ENCODE results near the gene LHX3.
A peak's percentile ranks its signal among the peaks of the same experiment; 100 is the strongest.

The LHX3 gene

DNA sequence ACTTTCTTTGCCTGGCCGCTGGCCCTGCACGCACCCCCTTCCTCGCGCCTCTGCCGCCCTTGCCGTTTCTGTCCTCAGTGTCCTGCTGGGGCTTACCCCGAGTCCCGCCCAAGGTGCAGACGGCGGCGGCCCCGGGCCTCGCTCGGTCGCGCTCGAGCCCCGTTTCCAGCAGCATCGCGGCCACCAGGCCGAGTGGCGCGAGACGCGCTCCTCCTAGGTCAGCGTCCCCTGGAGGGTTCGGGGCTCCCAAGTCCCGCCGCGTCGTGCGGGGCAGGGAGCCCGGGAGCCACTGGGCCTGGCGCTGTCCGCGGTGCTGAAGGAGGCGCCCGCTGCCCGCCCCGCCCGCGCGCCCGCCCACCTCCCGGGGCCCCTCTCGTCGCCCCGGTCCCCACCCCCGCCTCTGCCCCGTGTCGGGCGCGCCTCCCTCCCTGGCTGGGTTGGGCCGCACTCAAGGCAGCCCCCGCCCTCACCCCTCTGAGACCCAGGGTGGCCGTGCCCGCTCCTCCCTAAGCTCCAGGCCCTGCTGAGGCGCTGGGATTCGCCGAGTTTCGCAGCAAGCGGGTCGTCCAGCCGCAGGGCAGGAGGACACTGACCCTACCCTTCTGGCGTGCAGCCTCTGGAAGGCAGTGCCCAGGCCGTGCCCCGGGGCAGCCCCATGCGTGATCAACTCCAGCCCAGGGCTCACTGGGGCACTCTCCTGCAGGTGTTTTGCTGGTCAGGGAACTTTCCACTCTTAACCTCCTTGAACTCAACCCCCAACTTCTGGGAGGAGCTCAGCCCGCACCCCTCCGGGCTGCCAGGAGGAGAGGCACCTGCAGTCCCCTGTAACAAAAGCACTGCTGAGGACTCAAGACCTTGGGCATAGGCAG lies at the start of gene LHX3:
TSS of gene LHX3 (minus strand) at position 291 of the 869 bp plus-strand sequence. CDS start at position 175, 116 bp downstream.
- DNase-seq = no peak

DNA sequence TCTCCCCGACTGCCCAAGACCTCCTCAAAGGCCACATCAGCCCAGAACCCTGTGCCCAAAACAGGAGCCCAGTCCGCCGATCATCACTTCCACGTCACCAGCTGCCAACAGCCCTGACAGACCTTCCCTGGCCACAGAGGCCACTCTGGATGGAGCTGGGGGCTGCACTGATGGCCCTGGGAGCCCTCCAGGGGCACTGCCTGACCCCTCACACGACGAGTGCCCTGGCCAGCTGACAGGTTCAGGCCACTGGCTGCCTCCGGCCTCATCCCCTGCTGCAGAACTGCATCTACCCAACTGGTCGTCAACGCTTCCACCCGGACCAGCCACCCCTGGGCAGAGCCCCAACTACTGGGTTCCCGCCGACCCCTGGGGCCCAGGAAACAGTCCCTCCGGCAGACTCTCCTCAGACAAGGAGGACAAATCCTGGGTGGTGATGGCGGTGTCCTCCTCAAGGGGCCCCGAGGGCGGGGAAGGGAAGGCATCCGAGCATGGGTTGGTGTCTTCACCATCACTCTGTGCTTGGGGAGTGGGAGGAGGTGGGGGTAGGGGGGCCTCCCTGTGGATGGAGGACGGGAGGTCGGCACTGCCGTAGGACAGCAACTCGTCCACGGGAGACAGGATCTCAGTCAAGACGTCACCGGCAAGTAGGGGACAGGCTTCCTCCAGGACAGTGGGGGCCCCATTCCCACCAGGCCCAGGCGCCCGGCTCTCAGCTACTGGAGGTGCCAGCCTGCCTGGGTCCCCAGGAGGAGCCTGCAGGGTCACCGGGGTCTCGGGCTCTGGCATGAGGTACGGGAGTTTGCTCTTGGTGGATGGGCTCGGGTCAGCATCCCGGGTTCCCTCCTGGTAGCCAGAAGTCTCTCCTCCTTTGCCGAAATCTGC lies 48.6 kb upstream of the LHX3 start:
- no peak for DNase-seq

DNA sequence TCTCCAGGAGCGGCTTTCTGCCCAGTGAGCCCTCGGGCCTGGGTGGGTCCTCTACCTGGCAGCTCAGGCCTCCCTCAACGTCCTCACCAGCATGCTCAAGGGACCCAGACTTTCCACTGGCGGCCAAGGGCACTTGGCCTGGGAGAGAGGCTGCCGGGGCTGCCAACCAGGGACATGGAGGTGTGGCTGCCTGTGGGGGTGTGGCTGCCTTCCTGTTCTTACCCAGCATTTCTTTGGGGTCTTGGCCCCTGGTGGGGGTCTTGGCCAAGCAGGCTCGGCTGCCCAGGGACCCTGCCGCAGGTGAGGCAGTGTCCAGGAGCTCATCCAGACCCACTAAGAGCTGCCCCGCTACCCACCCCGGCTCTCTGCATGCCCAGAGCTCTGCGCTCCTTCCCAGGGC lies 47.9 kb upstream of the LHX3 start:
- DNase-seq = no peak

DNA sequence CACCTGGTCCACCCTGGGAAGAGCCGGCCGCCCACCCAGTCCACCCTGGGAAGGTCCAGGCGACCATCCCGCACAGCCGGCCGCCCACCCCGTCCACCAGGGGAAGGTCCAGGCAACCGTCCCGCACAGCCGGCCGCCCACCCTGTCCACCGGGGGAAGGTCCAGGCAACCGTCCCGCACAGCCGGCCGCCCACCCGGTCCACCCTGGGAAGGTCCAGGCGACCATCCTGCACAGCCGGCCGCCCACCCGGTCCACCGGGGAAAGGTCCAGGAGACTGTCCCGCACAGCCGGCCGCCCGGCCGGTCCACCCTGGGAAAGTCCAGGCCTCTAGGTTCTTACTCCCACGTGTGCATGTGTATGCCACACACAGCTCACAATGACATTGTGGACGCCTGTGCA lies 47.4 kb upstream of the LHX3 start:
- no peak for DNase-seq

DNA sequence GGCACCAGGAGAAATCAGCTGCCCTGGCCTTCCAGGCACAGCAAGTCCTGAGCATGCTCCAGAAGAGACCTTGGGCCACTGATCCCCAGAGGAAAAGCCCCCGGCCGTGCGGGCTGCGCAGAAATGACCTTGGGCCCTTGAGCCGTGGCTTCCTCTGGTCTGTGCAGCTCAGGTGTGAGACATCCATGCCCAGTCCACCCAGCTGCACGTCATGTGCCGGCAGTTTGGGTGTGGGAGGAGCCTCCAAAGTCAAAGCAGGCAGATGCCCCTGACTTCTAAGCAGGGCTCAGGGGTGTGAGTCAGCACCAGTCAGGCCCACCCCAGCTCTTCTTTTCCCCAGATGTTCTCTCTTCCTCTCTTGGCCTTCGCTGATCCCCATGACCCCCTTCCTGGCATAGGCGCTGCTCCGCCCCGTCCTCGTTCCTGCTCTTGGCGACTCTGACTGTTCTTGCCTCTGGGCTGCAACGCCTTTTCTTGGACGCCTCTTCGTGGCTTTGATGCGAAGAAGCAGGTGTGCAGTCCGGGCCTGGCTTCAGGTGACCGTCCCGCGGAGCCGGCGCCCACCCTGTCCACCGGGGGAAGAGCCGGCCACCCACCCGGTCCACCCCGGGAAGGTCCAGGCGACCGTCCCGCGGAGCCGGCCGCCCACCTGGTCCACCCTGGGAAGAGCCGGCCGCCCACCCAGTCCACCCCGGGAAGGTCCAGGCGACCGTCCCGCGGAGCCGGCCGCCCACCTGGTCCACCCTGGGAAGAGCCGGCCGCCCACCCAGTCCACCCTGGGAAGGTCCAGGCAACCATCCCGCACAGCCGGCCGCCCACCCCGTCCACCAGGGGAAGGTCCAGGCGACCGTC lies 46.6 kb upstream of the LHX3 start:
- no peak for DNase-seq

DNA sequence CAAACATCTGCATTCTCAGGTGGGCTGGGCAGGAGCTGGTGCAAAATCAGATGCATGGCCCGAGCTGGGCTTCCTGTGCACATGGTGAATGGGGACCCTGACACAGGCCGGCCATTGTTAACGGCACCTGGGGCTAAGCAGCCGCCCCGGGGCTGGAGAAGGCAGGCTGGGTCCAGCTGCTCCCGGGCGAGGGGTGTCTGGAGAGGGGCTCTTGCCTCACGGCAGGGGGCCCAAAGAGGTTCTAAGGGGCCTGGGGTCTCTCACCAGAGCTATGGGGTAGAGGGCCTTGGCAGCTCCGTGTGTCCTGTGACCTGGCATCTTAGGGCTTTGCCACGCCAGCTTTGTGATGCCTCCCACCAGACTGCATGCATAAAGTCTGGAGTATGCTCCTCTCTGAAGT lies 45.7 kb upstream of the LHX3 start:
- DNase-seq = no peak

DNA sequence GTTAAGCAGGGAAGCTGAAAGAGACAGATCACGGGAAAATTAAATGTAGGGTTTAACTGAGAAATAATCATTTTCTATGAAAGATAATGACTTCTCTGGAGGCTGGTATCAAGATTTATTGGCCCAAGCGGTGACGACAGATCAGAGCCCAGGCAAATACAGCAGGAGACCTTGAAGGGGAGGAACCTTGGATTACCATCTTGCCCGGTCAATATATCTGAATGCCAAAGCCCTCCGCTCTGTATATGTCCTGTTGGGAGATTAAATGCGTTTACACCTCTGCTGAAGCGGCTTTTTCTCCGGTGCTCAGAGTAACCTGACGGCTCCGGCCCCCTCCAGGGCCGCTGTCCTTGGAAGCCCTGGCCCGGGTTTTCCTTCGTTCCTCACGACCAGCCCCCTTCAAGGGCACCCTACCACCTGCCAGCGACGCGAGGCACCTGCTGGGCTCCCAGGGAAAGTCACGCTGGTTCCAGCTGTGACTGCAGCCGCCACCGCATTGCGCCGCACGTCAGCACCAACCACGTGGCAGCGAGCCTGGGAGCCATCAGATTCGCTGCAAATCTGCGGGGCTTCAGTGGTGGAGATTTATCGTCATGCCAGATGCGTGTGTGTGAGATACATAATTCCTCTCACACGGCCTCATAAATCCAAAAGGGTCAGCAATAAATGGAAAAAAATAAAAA lies 45.1 kb upstream of the LHX3 start:
- DNase-seq = no peak

DNA sequence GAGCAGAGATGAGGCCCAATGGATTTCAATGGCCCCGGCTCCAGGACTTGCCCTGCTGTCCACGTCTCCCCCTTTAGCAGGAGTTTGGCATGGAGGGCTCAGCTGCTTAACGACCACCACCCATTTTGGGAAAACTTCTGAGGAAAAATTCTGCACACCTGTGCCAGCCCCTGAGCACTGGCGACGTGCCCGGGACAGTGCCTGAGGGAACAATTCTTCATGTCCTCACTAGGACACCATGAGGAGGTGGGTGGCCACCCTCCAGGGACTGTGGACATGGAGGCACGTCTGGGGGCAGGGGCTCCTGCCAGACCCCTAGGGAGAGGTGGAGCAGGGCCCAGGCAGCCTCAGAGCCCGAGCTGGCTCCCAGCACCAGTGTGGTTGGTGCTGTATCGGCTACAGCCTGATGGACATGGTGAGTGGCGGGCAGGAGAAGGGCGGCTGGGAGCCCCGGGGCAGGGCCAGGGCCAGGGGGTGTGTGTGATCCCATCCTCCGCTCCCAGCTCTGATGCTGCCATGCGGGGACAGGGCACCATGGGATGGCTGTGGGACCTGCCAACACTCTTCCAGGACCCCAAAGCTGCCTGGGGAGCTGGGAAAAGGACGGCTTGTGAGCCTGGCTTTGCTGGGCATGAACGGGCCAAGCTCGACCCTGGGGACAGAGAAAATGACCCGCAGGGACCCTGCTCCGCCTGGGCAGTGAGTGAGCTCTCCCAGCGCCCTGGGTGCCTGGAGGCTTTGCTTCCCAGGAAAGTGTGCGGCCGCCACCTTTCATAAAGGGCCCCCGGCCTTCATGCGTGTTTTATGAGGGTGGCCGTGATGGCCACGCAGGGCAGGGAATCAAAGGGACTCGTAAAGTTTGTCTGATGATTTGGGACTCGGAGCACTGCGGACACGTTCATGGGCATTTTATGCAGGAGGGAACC lies 44.3 kb upstream of the LHX3 start:
- DNase-seq = no peak

DNA sequence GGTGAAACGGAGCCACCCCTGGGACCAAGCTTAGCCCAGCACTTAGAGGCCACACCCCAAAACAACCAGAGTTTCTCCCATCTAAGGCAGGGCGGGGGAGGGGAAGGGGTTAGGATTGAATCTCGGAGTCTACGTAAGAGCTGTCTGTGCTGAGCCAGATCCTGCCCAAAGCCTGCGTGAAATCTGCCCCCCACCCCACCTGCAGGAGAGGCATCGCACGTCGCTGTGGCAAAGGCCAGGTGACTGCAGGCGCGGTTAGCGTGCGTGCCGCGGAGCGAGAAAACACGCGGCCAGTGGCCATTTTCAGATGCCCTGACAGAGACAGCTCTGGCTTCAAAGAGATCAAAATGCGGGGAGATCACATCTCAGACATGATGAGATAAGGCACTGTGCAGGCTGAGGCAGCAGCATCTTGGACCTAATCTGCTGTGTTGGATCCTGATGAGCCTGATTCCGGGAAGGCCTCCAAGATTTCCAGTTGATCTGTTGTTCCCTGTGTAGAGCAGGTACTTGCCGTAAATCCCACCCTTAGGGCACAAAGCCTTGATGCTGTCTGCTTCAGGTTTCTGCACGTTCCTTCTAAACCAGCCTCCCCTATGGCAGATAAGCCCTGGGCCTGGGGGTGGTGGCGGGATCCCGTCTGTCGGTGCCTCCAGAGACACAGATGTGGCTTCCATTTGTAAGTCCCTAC lies 43.2 kb upstream of the LHX3 start:
- no peak for DNase-seq

DNA sequence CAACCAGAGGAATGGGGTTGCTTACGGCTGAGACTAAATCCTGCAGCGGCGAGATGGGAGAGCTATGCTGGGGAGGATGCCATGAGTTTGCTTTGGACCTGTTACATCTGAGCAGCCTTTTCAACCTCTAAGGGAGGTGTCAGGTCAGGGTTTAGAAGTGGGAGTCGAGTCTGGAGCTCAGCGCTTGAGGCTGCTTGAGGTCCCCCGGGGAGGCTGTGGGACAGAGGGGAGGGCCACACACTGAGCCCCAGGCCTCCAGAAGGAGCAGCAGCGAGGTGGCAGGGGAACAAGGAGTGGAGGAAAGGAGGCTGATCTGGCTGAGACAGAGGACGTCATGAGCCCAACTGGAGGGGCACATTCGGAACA lies 42.6 kb upstream of the LHX3 start:
- DNase-seq = no peak

DNA sequence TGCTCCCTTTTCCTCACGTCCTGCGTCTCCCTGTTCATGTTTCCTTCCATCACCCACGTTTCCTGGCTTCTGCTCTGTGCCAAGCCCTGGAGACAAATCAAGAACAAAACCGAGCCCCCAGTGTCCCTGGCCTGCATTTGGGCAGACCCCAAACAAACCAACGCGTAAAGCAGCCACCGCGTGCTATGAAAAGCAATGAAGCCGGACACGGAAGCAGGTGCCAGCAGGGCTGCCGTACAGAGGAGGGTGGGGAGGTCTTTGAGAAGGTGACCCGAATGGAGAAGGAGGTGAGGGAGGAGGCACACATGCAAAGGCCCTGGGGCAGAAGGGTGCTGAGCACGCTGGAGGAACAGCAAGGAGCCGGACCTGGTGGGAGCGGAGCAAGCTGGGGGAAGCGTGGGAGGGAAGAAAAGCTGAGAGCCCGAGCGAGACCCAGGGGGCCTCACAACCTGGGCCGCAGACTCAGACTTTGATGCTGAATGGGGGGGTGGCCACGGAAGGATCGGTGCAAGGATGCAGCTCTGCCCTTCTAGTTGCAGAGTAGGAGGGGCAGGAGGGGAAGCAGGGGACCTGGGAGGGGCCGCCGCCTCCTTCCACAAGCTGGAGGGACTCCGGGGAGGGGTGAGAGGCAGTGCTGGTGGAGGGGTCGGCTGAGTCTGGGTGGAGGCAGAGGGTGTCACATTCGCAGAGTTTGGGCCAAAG lies 42.1 kb upstream of the LHX3 start:
- no peak for DNase-seq

DNA sequence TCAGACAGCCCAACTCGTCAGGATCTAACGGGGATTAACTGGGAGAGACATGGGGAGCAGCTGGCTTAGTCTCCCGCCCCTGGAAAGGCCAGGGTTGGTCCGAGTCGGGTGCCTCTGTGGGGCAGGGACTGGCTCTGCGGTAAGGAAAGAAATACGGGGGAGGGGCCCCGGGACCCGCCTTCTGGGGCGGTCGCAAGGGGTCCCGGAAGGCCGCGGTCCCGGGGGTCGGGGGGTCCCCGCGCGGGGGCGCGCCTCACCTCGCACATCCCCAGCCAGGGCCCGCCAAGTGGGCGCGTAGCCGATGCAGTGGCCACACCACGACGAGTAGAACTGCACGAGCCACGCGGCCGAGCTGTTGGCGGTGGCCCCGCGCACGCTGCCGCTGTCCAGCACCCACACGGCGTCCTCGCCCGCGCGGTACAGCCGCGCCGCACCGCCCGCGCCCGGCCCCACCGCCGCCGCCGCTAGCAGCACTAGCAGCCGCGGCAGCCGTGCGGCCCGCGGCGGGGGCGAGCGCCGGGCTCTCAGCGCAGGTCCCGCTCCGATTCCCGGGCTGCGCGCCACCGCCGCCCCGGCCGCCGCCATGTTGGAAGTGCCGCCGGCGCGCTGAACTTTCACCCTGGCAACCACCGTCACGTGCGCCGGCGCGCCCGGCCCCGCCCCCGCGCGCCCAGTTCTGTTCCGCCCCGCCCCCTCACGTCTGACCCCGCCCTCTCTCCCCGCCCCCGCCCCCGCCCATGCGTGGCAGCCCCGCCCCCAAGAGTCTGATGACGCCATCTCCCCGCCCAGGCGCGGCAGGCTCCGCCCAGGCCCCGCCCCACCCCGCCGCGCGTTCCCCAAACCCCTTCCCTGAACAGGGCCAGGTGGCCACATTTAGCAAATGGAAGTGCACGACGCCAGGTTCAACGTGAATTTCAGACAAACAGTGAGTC lies 40.6 kb upstream of the LHX3 start, which contains the start of gene QSOX2:
TSS of gene QSOX2 (minus strand) at position 594 of the 932 bp plus-strand sequence. CDS start at position 585, 9 bp downstream.
- peak; percentile 86 for DNase-seq

DNA sequence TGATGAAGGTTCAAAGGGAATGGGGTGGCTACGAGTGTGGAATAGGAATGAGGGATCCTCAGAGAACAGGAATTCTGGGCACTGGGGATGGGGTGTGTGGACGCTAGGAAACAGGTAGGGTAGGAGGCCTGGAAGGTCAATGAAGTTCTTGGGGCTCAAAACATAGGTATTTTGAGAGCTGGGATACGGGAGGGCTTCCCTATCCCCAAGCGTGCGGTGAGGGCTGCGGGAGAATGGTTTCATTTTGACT lies 40.0 kb upstream of the LHX3 start:
- DNase-seq = no peak

DNA sequence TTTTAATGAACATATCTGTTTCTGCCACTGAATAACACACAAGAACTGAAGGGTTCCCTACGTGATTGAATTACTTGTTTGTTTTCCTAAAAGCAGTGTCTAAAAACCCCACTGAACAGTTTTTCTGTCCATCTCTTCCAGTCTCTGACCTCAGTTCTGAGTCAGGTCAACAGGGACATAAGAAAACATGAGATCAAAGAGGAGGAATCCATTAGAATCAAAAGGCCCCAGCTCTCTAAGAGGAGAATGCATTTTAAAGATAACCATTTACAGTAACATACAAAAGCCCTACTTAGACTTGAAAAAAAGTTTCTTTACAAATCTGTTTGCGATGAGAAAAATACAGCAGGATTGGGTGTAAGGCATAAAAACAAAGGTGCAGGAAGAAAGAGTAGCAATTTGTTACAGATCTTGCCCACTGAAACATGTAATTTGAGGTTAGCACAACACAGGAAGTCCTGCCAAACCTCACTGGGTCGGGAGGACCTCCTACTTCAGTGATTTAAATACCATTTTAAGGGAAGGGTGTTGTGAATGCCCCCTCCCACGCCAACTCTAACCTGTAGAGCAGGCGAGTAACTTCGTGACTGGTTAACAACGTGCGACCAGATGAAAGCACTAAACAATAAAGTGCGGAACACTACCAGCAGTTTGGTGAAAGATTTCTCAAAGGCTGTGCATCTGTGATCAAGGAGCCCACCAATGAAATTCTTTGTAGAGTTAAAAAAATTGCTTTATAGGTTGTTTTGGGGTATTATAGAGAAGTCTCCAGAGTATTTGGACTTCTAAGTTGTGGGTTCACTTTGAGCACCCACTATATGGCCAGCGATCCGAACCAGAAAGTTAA lies 39.4 kb upstream of the LHX3 start:
- DNase-seq = peak; percentile 76

DNA sequence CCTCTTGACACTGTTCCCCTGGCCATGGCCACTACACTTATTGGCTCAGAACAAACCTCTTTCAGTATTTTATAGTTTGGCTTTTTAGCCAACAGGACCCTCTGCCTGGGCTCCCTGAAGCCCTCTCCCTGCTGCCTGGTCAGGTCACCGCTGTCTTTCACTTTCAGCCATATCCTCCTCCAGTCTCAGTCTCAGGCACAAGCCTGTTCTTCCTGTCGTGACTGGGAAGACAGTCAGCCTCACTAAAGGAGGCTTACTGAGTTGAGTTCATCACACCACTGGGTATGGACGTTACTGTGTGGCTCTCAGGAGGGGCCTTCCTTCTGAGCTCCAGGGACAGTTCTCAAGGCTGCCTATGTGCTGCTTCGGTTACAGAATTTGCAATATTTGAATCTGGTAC lies 38.7 kb upstream of the LHX3 start:
- DNase-seq = peak; percentile 44

DNA sequence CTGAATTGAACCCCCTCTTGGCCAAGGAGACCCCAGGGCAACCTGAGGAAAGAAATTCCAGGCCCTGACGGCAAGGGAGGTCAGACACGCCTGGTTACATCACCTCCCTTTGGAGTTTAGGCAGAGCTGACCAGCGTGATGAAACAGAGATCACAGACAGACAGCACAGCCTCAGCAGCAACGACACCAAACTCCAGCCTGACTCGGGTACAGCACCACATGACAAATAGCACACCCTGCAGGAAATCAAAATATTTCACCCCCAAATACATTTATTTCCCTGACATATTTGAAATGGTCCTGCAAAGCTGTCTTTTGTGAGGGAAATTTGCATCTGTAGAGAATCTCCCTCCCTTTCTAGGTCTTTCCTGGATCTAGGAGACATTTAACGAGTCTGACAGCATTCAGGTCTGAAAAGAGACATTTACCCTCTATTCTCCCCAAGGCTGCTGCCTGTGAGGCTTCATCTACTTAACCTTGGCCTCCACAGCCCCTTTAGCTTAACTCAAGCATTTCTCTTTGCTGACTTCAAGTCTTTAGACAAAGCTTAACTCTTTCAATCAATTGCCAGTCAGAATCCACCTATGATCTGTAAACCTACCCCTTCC lies 38.1 kb upstream of the LHX3 start:
- no peak for DNase-seq

DNA sequence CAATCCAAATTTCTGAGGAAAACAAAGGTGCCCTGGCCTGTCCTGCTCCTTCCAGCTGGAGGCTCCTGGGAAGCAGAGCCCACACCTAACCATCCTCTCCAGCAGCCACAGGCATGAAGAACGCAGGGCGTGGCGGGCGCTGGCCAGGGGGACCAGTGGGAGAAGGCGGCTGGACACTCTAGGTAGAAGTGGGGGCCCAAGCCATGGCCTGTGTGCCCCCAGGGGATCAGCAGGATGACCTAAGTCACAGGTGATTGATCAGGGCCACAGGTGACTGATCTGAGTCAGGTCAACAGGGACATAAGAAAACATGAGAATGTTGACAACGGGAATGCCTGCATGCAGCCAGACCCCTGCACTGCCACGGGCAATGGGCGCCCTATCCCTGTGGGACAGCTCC lies 37.3 kb upstream of the LHX3 start:
- DNase-seq = no peak

DNA sequence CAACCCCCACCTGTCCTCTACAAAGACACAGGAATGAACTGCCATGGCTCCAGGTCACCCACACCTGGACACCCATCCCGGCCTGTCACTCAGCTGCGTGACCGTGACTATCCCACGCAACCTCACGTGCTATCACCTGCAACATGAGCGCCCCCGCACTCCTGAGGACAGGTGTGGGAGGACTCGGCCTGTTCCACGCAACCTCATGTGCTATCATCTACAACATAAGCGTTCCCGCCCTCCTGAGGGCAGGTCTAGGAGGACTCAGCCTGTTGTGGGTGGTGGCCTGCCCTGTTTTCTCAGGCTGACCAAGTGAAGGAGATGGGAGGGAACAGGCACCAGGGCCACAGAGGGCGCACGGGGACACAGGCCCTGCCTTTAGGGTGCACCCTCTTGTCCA lies 36.6 kb upstream of the LHX3 start:
- DNase-seq = no peak

All from activated CD4-positive, alpha-beta T cell treated with anti-CD3 and anti-CD28 coated beads, Interleukin-2, amount 50 U/mL, for 16 hours (primary cell).